HG03097 (cell line): Measurements from ENCODE around the gene PATZ1.

Experiments used
- ATAC-seq: cut with Tn5 transposase; IDR thresholded peaks from one replicate; pipeline ENCODE4 v1.9.1; 2021; ENCODE audit not compliant: unreplicated experiment, low FRiP score

PATZ1 gene

GRCh38 chr22:31343235-31344191, 2.6 kb downstream of the PATZ1 start:
- no peak for ATAC-seq

GRCh38 chr22:31342389-31343140, 3.6 kb downstream of the PATZ1 start:
- ATAC-seq = no peak

DNA sequence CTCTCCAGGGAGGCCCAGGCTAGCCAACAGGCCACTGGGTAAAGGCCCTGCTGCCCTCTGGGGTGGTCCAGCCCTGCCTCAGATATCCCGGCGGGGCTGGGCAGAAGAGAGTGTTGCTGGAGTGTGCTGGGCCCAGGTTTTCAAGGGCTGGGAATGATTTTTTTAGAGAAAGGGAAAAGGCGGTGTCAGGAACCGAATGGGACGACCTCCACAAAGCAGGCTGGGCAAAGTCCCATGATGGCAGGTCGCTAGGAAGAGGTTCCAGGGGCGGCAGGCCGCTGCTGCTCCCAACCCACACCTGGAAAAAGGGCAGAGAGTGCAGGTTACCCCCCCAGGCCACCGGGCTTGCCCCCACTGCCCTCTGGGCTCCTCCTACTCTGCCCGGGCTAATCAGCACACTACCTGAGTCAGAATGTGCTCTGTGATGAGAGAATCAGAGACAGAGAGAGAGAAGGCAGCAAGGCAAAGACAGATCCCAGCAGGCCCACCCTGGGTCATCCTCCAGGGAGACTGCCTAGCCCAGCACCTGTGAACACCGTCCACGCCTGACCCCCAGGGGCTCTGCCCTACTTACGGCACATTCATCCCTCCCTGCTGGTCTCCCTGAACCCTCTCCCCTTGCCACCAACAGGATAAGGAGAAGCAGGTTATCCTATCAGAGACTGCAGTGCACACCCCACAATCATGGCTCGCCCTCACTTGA, 4.6 kb downstream of the PATZ1 start:
- ATAC-seq = no peak

GRCh38 chr22:31340765-31341247, 5.3 kb downstream of the PATZ1 start:
- ATAC-seq = no peak

GRCh38 chr22:31340360-31340759, 5.8 kb downstream of the PATZ1 start:
- no peak for ATAC-seq

DNA sequence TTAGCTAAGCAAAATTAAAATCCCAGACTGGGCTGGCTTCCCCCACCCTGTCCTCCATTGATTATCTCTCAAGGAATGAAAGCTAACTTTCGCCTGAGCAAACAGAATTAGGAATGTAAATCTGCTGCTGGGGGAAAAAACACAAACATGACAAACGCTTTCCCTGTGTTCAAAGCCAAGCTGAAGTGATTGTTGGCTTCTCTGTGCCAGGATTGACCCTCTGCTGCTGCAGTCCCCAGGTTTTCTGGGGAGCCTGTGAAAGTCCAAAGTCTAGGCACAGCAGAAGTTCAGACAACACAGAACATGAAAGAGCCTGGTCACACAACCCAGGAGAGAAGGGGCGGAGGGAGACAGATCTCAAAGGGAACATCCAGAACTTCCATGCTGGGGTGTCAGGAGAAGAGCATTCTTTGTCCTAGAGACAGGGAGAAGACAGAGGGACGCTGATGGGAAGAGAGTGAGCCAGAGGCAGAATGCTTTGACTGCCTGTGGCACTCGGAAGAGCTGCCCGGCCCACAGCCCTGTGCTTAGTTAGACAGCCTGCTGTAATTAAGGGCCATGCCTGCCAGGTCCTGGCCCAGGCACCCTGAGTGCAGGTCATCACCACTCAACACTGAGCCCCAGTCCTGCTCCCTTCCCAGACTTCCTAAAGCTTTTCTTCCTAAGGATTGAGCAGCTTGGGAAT, 6.9 kb downstream of the PATZ1 start:
- ATAC-seq = no peak

GRCh38 chr22:31337178-31337577, 9.0 kb downstream of the PATZ1 start:
- no peak for ATAC-seq

DNA sequence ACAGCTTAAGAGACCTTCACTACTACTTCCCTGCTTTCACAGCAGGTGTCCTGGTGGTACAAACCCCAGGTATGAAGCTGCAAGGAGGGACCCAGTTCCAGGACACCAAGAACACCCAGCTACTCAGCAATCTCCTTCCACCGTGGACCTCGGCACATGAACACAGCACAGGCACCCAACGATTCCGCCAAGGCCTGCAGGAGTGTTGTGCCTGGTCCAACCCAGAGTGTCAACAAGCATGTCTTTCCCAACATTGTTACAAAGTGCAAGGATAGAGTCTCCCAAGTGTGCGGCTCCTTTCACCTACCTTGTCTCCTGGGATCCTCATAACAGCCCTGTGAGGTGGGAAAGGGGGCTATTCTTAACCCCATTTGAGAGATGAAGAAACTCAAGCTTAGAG, 11.8 kb downstream of the PATZ1 start:
- ATAC-seq = no peak

GRCh38 chr22:31333641-31334040, 12.5 kb downstream of the PATZ1 start:
- no peak for ATAC-seq

DNA sequence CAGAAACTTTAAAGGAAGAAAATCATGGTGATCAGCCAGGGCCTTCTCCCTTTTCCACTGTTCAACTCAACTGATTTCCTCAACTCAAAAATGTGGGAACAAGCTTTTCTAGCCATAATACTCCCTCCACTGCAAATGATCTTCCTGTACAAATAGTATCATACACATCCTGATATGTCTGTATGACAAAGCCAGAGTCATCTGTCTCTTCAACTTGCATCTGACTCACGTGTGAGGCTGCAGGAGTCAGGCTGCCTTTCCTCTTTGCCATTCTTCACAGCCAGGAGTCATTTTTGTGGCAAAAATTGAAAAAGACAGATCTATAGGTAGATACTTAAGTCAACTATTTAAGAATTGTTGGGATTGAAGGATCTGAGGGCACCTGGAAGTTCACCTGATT, 13.3 kb downstream of the PATZ1 start:
- no peak for ATAC-seq

- no peak for ATAC-seq
These were observed 14.1 kb downstream of the PATZ1 start for GRCh38 chr22:31332010-31332409.

GRCh38 chr22:31329453-31330215, 16.5 kb downstream of the PATZ1 start:
- ATAC-seq = no peak

DNA sequence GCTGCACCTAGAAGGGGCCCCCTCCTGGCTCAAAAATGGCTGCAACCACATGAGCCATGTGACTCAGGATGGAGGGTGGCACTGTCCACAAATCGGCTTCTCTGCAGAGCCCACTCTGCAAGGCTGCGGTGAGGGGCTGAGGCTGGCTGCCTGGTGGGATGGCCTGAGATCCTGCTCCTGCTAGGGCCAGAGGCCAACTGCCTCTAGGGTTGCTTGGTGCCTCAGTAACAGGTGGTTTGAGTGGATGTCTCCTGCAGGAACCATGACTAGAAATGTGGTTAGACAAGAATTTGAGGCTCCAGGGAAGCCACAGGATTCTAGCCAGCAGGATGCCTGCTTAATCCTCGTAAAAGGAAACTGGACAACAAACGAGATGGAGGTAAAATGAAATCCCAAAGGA, 17.1 kb downstream of the PATZ1 start:
- ATAC-seq = no peak

DNA sequence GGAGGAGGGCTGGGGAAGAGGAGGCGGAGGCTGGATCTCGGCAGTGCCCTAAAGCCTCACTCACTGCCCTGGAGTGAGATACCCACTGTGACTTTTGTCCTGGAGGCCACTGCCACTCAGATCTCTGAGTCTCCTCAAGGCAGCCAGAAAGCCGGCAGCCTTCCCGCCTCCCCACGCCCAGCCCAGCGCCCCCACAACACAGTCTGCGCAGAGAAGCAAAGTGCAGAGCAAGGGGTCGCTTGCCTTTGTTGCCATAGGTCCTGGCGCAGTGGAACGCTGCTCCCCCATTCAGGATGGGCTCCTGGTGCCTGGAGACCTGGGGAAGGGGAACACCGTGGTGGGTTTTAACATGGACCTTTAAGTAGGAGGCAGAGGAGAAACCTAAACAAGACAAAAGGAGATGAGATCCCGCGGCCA, 17.6 kb downstream of the PATZ1 start:
- no peak for ATAC-seq

DNA sequence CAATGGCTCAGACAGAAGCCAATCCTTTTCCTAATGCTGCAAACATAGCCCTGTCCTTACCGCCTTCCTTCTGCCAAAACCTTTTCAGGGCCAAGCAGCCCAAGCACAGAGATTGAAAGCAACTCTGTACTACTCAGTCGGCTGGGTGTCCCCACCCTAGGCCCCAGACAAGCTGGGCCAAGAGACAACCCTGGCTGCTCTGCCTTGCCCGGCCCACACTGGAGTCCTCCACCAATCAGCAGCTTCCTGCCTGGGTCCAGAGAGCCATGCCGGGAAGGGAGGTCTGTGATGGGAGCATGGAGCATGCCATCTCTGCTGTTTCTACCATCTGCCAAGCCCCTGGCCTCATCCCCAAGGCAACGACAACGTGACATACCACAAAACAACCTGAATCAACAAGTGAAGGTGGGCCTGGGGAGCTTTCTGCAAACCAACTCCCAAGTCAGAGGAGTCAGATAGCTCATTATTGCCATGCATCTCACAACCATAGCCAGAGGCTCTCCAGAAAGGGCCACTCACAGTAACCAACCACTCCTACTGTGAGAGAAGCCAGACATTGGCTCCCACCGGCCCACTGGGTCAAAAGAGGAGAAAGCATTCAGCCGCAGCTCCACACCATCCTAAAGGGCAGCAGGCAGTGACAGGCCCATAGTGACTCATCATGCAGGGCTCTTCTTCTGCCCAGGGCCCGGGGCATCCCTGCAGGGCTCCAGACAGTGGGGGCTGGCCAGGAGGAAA, 18.2 kb downstream of the PATZ1 start:
- ATAC-seq = no peak

DNA sequence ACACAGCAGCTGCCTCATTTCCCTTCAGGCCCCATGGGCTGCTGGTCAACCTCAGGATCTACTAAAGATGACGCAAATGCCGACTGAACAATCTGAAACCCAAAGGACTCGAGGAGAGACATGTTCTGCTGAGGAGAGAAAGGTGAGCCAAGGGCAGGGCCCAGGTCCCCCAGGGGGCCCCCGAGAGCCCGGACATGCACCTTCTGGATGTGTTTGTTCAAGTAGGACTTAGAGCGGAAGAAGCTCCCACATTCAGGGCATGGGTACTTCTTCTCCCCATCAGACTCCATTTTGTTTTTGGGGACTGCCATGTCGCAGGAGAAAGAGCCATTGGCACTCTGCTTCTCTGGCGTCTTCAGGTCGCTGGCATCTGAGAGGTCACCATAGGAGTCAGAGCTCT, 19.3 kb downstream of the PATZ1 start:
- no peak for ATAC-seq

GRCh38 chr22:31323578-31324550, 22.3 kb downstream of the PATZ1 start:
- ATAC-seq = no peak

DNA sequence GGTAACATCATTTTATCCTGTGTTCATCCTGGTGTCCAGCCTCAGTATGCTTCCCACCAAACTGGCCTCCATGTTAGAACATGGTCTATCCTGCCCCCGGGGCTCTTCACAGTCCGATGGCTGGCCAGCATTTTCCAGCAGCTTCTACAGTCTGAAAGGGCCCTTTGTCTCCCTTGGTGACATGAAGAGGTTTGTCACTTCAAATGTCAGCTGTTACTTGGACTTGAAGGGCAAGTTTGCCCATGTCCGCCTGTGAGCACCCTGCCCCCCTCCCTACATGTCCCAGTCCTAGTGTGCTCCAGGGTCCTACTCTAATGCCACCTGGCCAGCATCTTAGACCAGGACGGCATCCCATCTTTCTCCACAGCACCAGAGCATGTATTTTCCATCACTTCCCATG, 24.7 kb downstream of the PATZ1 start:
- no peak for ATAC-seq
